Panc1 (cell line): ENCODE measurements around the gene NKAIN4. TPM values are rescaled to one million over a fixed set of nuclear protein-coding genes. Genes with fewer than 3 reads are reported as not detected.
A peak's percentile ranks its signal among the peaks of the same experiment; 100 is the strongest.

Experiments
- ATAC-seq: fragments of 200-7000 bp; cut with Tn5 transposase; 2 replicates; pipeline ENCODE4 v1.9.1; 2020; ENCODE audit warnings: mild to moderate bottlenecking, moderate library complexity
- BruUV-seq: library from RNA; stranded (reverse); fragments of 400-500 nt; replicated peaks from 2 replicates; lab custom pipeline; 2021; lab: Mats Ljungman, UMichigan
- CTCF ChIA-PET: fragments of 300-600 bp; sonication (Branson Sonifier 250); formaldehyde crosslinking; loops from one replicate; lab custom pipeline; 2022; ENCODE audit warnings: antibody characterized with exemption; lab: Charles Lee
- POLR2A ChIA-PET: fragments of 300-600 bp; sonication (Branson Sonifier 250); formaldehyde crosslinking; loops from one replicate; lab custom pipeline; 2022; ENCODE audit warnings: antibody characterized with exemption; lab: Charles Lee
- DNase-seq: peaks from one replicate; pipeline ENCODE4 v3.0.0-alpha.2; 2010; ENCODE audit warnings: low read depth, low spot score
- H3K27ac ChIP-seq: 2 replicates; pipeline ENCODE4 v1.5.1; 2011; ENCODE audit warnings: mild to moderate bottlenecking, low read length, inconsistent platforms
- H3K27me3 ChIP-seq: fragments of 200-500 bp; sonication (Bioruptor generic); 2 replicates; pipeline ENCODE4 v1.6.0; 2014; ENCODE audit warnings: low read length, inconsistent platforms; ENCODE audit not compliant: control insufficient read depth, insufficient read depth
- H3K36me3 ChIP-seq: fragments of 200-500 bp; sonication (Bioruptor generic); 2 replicates; pipeline ENCODE4 v1.5.1; 2014; ENCODE audit warnings: inconsistent platforms, mild to moderate bottlenecking, low read length, moderate library complexity; ENCODE audit not compliant: control insufficient read depth, insufficient read depth
- H3K4me1 ChIP-seq: 2 replicates; pipeline ENCODE4 v1.5.1; 2011; ENCODE audit warnings: inconsistent platforms, mild to moderate bottlenecking, low read length, moderate library complexity; ENCODE audit not compliant: control insufficient read depth, insufficient read depth
- H3K4me3 ChIP-seq, 2 experiments: 2 replicates each; pipeline ENCODE4 v1.5.1; 2011 to 2012; ENCODE audit warnings: low read depth in 2 of 2, low read length in 2 of 2, mild to moderate bottlenecking in 2 of 2, inconsistent platforms in 1 of 2, moderate library complexity in 1 of 2
- H3K9me3 ChIP-seq: fragments of 200-500 bp; sonication (Bioruptor generic); 2 replicates; pipeline ENCODE4 v1.5.1; 2014; ENCODE audit warnings: low read depth, mild to moderate bottlenecking, inconsistent platforms, low read length, moderate library complexity; ENCODE audit not compliant: control insufficient read depth, insufficient read depth
- POLR2AphosphoS5 ChIP-seq: IDR thresholded peaks from 2 replicates; pipeline ENCODE4 v1.6.1; 2012; ENCODE audit warnings: mild to moderate bottlenecking, low read depth, low read length, moderate library complexity
- SIN3A ChIP-seq: IDR thresholded peaks from 2 replicates; pipeline ENCODE4 v1.6.1; 2012; ENCODE audit warnings: low read depth, mild to moderate bottlenecking, low read length, moderate library complexity, borderline replicate concordance; ENCODE audit not compliant: insufficient read depth
- TCF7L2 ChIP-seq: IDR thresholded peaks from 2 replicates; pipeline ENCODE4 v1.6.1; 2011; ENCODE audit warnings: mild to moderate bottlenecking, low read depth, low read length, inconsistent platforms
- in situ Hi-C: cut with HindIII; loops from 2 replicates; pipeline ENCODE4 v1.10.0; 2016; ENCODE audit warnings: low sequenced_read_pairs, low pct_unique_long_range_greater_than_20kb
- intact Hi-C: fragments of 100-400 bp; cut with micrococcal nuclease; formaldehyde crosslinking; loops from one replicate; pipeline ENCODE4 v1.10.0; 2022; ENCODE audit not compliant: unreplicated experiment
- total RNA-seq: library from RNA; stranded (reverse); gene quantifications from one replicate; pipeline ENCODE4 v1.2.1, GENCODE V29; 2021; ENCODE audit not compliant: unreplicated experiment
- TF ChIP-seq, protein P1 (sequence below), 2 experiments: IDR thresholded peaks; 2 replicates each; pipeline ENCODE4 v1.6.1; 2011 to 2012; ENCODE audit warnings: low read depth in 2 of 2, control low read depth in 1 of 2, low read length in 1 of 2, mild to moderate bottlenecking in 1 of 2, moderate library complexity in 1 of 2; ENCODE audit not compliant: insufficient read depth in 1 of 2
- TF ChIP-seq, protein P2 (sequence below): fragments of 450-650 bp; IDR thresholded peaks from 2 replicates; pipeline ENCODE4 v1.5.1; 2017; ENCODE audit warnings: mild to moderate bottlenecking

Gene NKAIN4
- total RNA-seq, 1 experiment from 2014 or later = 5.5 TPM

DNA sequence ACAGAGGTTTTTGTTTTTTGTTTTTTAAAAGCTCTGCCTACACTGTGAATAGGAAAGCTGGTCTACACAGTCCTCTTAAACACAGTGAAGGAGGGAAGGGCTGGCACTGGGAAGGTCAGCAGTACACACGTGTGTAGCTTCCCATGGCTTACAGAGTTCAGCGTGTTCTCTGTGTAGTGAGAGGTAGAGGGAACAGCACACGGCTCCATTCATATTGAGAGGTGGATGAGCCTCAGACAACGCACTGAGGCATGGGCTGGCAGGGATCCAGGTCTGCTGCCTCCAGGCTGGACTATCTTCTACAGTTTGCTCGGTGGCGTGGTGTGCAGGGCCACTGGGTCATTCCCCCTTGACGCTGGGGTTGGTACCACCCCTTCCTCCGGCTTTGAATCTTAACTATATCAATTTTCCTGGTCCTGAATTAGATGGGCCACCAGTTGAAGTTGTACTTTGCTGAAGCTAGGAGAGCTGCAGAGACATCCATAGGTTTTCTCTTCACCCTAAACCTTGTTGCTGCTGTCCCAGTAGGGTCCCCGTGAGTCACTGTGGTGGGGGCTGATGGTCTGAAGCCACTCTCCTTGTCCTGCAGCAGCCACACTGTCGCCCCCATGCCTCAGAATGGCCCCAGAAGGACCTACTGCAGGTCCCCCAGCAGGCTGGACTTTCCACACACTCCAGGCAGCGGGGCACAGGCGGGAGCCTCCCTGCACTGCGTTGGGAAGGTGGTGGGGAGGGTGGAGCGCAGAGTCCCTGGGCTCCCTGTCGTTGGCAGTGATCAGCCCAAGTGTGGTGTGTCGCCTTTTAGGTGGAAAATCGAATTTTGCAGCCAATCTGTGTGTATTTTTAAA is 20.3 kb upstream of the NKAIN4 start:
- intact Hi-C loops (no loop called here), in situ Hi-C loops (loop anchor here (5.0 to 25.0 kb wide), 2 partner anchors 52 to 113 kb away; no protein-coding TSS in a partner anchor)
- no peak for ATAC-seq
- Histone ChIP-seq H3K4me1 (peaks cover 15% of the 10 kb centered on the region), H3K4me3 (0 out of 4 replicates have a peak overlapping the region, but pooled peaks of 1 of the 2 experiments have one; percentile 2), H3K27ac (no peak overlapping the region), H3K9me3 (no peaks in the 10 kb centered on the region), H3K27me3 (no peaks in the 10 kb centered on the region), H3K36me3 (no peaks in the 10 kb centered on the region; the same call in none of the 2 replicates)
- ChIA-PET POLR2A (no interaction called here), CTCF (no interaction called here)
- DNase-seq = no peak
- BruUV-seq = no TSS peak
- no peak for TF ChIP-seq POLR2AphosphoS5
- no peak for TF ChIP-seq TCF7L2
- TF ChIP-seq, protein P1, sequence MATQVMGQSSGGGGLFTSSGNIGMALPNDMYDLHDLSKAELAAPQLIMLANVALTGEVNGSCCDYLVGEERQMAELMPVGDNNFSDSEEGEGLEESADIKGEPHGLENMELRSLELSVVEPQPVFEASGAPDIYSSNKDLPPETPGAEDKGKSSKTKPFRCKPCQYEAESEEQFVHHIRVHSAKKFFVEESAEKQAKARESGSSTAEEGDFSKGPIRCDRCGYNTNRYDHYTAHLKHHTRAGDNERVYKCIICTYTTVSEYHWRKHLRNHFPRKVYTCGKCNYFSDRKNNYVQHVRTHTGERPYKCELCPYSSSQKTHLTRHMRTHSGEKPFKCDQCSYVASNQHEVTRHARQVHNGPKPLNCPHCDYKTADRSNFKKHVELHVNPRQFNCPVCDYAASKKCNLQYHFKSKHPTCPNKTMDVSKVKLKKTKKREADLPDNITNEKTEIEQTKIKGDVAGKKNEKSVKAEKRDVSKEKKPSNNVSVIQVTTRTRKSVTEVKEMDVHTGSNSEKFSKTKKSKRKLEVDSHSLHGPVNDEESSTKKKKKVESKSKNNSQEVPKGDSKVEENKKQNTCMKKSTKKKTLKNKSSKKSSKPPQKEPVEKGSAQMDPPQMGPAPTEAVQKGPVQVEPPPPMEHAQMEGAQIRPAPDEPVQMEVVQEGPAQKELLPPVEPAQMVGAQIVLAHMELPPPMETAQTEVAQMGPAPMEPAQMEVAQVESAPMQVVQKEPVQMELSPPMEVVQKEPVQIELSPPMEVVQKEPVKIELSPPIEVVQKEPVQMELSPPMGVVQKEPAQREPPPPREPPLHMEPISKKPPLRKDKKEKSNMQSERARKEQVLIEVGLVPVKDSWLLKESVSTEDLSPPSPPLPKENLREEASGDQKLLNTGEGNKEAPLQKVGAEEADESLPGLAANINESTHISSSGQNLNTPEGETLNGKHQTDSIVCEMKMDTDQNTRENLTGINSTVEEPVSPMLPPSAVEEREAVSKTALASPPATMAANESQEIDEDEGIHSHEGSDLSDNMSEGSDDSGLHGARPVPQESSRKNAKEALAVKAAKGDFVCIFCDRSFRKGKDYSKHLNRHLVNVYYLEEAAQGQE (IDR thresholded peaks at IDR 0.05; ENCODE audit: insufficient read depth in 1 of 2, low read depth in 2 of 2, low read length in 1 of 2) = no peak
- TF ChIP-seq, protein P2, sequence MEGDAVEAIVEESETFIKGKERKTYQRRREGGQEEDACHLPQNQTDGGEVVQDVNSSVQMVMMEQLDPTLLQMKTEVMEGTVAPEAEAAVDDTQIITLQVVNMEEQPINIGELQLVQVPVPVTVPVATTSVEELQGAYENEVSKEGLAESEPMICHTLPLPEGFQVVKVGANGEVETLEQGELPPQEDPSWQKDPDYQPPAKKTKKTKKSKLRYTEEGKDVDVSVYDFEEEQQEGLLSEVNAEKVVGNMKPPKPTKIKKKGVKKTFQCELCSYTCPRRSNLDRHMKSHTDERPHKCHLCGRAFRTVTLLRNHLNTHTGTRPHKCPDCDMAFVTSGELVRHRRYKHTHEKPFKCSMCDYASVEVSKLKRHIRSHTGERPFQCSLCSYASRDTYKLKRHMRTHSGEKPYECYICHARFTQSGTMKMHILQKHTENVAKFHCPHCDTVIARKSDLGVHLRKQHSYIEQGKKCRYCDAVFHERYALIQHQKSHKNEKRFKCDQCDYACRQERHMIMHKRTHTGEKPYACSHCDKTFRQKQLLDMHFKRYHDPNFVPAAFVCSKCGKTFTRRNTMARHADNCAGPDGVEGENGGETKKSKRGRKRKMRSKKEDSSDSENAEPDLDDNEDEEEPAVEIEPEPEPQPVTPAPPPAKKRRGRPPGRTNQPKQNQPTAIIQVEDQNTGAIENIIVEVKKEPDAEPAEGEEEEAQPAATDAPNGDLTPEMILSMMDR = no peak
- TF ChIP-seq SIN3A = no peak

DNA sequence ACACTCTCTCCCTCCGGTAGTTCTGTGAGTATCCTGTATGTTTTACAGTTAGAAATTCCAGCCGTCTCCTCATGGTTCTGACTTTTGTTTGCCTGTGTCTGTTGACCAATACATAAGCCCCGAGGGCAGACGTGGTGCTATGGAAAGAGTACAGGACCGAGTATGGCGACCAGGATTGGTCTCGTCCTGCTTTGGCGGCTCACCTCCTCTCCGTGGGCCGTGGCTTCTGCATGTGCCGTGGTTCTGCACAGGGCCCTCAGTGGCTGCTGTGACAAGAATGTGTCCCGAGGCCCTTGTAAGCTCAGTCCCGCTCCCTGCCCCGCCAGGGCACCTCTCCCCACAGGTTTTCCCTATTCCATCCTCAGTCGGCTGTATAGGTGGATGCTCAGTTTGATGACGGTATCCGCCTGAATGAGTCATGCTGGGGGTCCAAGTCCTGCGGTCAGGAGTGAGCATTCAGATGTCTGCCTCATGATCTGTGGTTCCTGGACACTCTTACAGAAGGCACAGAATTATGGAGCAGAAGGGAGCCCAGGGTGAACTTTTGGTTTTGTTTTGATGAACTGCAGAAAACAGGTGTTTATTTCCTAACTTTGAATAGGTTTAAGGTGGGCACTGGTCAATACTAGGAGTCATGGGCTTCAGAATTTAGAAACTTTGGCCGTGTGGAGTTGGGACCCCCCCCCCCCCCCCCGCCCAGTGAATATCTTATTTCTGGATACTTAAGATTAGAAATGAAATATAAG is 19.5 kb upstream of the NKAIN4 start:
- ChIA-PET CTCF (no interaction called here), POLR2A (interaction anchor here (0.6 kb wide), 1 partner anchor 54 kb away, joined by 5 read pairs; no protein-coding TSS in a partner anchor)
- Histone ChIP-seq H3K27me3 (no peaks in the 10 kb centered on the region), H3K27ac (peak overlapping the region; percentile 82), H3K4me3 (peak overlapping the region; percentile 95 to 99), H3K4me1 (peaks cover 15% of the 10 kb centered on the region), H3K9me3 (no peaks in the 10 kb centered on the region), H3K36me3 (no peaks in the 10 kb centered on the region; the same call in 1 of the 2 replicates)
- intact Hi-C loops (no loop called here), in situ Hi-C loops (no loop called here)
- TSS peak; percentile 90 for BruUV-seq
- TF ChIP-seq SIN3A = no peak
- ATAC-seq (no peak), DNase-seq (no peak)
